Activated CD4-positive, alpha-beta T cell treated with anti-CD3 and anti-CD28 coated beads, Interleukin-2, Interleukin-4, amounts not matched to agents 100 ng/mL and 50 ng/mL, durations not matched to agents 16 hours and 8 hours (primary cell): ENCODE results near the gene AADAC.
A peak's percentile ranks its signal among the peaks of the same experiment; 100 is the strongest.
"Not testable (repeated sequence)": the region's sequence is repeated elsewhere in the genome, so short reads cannot be mapped to it uniquely, and the experiment has no call there.

Experiments
- DNase-seq: peaks from one replicate; pipeline ENCODE4 v3.0.0-alpha.2; 2020; ENCODE audit warnings: low spot score

AADAC gene

DNA sequence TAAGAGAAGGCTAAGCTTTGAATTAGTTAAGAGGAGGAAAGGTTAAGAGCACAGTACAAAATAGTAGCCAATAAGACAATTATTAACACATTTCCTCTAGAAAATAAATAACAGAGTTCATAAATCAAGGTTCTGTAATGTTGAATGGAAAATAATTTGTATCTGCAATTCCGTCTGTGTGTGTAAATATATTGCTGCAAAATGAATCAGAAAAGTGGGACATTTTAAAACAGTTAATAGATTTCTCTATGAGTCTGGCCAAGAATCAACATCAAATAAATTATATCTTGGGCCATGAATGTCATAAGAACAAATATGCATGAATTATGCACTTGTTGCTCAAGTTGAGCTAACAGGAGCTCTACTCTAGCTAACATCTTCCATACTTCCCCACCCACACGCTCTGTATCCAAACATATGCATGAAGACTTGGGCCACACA lies 45.3 kb downstream of the AADAC start:
- no peak for DNase-seq

DNA sequence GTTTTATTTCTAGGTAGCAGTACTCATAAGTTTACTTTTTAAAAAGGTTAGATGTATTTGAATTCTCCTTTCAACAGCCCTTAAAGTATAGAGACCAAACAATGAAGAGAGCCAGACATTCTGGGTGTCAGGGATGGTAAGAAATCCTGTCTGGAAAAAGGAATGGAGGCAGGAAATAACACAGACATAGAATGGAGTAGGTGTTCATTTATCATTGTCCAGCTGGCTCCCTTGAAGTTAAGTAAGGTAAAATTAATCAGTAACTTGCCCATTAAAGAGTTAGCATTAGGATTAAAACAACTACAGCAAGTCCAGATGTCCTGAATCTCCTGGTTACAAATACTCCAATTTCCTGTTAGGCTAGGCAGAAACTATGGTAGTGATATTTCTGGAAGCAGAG lies 46.0 kb downstream of the AADAC start:
- DNase-seq: no peak

DNA sequence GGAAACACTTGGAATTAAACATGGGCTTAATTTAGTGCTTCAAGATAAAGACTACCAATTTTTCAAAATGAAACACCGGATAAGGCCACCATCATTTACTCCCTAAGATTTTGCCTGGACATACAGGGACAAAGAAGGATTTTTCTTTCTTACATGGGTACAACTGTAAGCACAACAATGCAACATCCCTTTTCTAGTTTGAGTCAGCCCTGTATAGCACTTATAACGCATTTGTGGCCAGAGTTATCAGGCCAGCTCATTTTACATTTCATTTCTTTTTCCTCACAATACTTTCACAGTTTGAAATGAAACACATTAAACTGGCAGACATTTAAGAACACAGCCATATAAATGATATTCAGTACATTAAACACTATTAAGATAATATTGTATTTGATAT lies 49.7 kb downstream of the AADAC start:
- DNase-seq: no peak

DNA sequence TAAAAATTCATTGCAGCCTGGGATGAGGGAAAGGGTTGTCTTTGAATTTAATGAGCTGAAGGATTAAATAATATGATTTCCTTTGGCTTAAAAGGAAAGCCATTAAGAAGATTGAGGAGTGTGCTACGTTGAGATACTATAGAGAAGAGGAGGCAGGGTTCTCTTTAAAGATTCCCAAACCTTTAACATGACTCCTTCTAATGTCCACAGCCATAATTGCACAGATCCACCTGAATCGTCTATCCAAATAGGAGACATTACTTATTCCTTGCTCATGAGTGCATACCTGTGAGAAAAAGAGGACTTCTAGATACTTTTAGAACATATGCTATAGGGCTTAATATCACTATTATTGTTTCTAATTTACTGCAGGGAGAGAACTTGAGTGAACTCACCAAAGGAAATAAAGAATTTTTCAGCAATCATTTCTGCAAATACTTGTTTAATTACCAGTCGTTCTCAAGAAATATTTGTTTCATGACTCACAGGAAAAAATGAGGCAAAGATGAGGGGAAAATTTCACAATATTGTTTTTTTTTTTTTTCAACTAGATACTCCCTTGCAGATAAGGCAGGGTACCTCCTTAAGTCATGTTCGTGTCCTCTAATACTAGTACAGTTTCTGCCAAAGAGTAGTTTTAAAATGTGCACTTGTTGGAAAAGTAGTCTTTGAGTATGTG lies 50.6 kb downstream of the AADAC start:
- DNase-seq: no peak

DNA sequence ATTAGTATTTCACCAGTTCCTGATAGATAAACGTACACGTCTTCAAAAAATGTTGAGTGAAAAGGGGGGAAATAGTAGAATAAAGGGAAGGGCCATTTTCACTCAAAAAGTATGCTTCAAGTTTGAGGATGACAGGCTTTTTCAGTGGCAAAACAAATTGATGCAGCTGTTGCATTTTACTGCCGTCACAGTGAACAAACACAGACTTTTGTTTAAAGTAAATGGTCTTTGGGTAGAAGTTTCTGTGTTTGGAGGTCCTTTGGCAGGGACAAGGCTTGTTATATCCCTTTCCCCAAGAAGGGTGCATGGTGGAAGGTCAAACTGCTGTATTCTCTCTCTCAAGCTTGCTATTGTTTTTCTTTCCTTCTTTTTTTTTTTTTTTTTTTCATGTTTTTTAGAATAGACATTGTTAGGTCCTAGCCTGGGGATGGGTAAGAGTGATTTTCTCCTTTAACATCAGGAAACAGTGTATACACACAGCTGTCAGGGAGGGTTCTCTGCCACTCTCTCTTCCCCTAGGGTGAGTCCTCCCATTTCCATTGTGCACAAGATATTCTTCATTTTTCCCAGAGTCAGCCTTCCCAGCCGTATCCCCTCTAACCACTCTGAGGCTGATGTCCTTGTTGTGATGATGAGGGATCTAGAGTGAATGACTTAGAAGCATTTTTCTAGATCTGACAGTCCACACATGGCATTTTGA lies 52.9 kb downstream of the AADAC start:
- DNase-seq: no peak

DNA sequence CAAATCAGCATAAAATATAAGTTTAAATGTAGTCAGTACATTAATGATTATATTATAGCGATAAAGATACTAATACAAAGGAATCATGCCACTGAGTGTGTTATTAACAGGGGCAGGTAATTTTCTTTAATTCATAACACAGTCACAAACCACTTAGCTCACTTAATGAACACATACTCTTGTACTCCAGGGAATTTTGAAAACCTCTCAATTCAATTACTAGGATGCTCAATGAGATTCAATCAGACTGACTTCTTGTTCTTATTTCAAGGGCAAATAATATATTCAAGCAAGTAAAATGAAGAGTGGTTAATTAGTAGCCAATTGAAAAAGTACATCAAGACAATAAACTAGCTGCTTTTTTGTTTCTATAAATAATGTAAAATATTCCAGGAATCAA lies 53.8 kb downstream of the AADAC start:
- DNase-seq: no peak

DNA sequence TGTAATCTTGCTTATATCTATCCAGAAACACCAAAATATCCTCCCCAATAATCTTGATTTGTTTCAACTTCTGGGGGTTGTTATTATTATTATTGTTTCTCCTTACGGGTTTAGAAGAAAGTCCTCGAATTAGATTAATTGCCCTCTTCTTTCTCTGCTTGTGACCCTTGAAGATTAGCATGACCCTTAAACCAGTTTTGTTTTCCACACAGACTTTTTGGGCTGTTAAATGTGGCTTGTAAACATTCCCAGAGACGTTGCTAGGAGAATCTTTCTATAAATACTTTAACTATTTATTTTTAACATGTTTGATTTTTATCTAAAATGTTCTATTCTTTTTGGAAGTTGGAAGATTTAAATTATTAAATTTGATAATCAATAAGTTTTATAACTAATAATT lies 55.3 kb downstream of the AADAC start:
- no peak for DNase-seq

DNA sequence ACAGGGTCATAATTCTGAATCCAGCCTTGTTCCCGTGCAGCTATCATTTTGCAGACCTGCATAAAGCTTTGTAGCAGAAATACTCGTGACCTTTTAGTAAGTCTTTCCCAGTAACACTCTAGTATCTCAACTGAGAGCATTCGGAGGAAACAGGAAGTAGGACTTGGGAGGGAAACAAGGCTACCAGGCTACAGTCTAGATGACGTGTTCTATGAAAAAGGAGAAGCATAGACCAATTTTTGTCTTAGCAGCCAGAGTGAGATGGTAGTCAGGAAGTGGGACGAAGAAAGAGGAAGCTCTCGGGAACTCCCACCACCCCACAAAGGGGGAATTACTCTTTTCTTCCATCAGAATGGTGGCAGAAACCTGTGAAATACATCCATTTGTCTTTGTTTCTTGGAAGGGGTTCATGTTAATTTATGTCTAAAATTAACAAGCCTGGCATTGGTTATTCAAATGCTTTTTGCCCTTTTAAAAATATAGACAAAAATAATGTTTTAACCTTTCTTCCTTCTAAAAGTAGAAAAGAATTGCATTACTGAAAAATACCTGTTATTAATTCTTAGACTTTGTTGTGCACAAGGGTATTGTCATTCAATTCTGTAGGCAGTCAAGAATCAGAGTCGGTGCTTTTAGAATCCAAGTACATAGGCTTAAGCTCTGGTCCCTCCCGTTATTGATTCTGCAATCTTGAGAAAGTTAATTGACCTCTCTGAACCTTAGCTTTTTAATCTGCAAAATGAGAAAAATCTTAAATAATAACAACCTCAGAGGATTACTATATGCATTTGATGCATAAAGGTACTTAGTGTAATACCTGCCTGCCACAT lies 57.9 kb downstream of the AADAC start:
- no peak for DNase-seq

DNA sequence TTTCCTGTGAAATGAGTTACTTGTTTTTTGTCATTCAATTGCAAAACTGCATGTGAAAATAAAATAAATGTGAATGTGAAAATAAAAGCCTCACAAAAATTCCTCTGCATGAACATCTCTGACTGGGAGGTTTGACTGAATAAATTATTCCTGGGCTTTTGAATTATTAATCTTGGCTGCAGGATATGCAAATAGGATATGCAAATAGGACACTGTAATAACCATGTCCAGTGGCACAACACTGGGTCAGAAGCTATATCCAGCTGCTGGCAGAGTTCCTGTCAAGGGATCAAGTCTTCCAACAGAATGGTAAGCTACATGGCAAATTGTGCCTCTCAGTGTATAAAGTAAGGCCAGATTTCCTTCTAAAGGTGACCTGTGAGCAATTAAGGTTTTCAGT lies 59.5 kb downstream of the AADAC start, which contains the start of gene SUCNR1:
SUCNR1 (plus strand) TSS at position 246 of the 400 bp plus-strand sequence. CDS start 6,250 bp downstream, outside the sequence.
- DNase-seq: no peak

DNA sequence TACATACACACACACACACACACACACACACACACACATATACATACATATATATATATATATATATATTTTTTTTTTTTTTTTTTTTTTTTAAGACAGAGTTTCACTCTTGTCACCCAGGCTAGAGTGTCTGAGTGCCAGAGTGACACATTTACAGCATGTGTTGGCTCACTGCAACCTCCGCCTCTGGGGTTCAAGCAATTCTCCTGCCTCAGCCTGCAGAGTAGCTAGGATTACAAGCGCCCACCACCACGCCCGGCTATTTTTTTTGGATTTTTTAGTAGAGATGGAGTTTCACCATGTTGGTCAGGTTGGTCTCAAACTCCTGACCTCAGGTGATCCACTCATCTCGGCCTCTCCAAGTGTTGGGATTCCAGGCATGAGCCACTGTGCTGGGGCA lies 60.2 kb downstream of the AADAC start:
- DNase-seq: not testable (repeated sequence)

DNA sequence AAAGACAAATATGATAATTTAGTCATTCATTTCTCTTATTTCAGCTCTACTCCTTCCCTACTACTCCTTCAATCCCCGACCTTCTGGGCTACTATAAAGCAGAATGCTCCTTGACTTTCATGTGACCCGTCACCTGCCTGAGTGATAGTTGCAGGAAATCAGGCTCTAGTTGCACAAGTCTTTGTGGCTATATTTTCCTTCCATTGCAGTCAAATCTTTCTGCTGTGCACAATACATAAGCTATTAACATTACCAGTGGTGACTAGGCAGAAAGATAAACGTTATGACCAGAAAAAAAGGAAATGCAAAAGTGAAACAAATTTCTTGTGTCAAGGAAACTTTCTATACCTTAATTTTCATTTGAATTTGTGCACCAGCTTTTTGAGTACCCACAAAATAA lies 61.8 kb downstream of the AADAC start:
- DNase-seq: peak; percentile 4

DNA sequence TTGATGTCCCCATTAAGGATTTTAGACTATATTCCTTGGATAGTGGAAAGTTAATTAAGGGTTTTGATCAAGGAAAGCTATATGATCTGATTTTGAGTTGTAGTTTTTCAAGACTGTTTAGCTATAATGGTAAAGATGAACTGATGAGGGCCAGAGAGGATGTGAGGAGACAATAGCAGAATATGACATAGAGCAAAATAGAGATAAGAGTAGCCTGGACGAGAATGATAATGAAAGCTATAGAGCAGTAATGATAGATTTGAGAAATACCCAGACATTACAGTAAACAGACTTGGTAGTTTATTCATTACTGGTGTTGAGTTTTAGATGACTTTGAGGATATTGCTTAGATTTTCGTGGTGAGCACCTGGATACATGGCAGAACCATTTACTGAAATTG lies 63.4 kb downstream of the AADAC start:
- DNase-seq: no peak
